ENCODE data around the gene GCDH.
"Not testable (repeated sequence)": the region's sequence is repeated elsewhere in the genome, so short reads cannot be mapped to it uniquely, and the experiment has no call there.

GCDH gene

DNA sequence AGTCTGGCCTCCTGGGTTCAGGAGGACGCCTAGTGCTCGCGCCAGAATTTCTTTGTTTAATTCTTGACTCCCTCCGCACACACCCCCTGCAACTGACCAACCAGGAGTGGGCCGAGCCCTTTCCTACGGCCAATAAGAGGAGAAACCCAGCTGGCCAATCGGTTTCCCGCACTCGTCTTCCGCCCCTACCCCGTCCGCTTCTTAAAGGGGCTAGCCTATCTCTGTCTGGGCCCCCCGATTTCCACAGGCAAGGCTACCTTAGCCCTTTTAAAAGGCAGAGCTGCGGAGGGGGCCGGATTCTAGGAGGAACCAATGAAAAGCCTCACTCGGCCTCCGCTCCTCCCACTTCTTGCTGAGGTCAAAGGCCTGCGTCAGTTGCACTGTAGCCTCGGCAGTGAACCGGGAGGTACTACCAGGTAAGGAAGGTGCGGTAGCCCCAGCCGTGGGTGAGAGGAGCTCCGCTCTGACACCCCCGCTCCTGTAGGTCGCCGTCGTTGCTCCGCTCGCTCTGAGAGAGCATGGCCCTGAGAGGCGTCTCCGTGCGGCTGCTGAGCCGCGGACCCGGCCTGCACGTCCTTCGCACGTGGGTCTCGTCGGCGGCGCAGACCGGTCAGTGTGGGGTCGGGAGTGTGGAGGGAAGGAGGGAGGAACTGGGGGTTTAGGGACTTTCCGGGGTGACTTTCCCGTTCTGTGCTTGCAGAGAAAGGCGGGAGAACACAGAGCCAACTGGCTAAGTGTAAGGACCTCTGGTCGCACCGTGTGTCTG lies at the start of gene GCDH:
Gene GCDH, plus strand, starts transcription at position 374 of the 766 bp plus-strand sequence. Its CDS starts 145 bp downstream, at position 519.
- DNase-seq, result peak; percentile 99

DNA sequence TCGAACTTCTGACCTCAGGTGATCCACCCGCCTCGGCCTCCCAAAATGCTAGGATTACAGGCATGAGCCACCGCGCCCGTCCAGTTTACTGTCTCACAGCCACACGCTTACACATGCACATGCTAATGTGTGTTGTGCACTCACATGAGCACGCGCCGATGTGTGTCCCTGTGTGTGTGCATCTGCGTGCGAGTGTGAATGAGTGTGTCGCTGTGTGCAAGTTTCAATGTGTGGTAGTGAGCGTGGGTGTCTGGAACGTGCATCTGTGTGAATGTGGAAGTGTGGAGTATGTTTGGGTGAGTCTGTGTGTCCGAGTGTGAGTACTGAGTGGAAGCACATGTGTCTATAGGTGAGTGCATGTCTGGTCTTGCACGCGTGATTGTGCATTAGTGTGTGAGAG lies 48.4 kb upstream of the GCDH start:
- no peak for DNase-seq

DNA sequence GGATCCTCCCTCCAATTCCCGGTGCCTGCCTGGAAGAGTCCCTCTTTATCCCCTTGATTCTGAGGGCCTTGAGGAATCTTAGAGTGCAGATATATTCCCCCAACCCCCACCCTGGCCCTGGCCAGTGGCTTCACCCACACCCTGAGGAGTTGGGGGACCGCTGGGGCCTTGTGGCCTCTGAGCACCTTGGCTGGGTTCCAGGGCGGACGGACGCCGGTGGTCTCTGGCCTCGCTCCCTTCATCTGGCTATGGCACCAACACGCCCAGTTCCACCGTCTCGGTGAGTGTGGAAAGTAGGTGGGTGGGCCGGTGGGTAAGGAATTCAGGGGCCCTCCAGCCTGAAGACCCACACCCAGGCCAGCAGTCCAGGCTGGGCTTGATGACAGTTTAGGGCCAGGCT lies 47.6 kb upstream of the GCDH start:
- DNase-seq, result no peak

DNA sequence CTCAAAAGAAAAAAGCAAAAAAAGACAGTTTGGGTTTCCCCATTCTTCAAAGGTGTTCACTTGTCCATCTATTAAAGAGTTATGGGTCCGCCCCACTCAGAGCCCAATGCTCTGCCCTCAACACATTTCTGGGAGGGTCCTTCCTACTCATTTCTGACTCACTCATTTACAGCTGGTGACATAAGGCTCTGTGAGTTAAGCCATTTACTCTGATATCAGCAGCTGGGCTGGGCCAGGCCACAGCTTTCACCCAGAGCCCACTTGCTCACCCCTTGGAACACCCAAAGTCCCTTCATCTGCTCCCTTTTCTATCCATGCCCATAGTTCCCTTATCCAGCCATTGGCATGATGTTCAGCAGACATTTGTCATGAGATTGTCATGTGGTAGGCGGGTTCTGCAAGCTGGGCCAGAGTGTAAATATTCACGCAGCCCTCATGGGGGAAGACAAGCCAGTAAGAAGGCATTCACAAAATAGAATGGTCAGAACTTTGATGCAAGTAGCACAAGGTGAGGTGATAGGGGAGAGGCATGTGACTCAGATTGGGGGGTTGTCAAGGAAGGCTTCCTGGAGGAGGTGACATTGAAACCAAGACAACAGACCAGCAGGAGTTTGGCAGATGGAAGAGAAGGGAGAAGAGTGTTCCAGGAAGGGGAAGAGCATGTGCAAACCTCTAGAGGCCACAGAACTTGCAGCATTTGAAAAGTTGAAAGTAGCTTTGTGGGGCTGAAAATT lies 46.8 kb upstream of the GCDH start:
- DNase-seq, result no peak

DNA sequence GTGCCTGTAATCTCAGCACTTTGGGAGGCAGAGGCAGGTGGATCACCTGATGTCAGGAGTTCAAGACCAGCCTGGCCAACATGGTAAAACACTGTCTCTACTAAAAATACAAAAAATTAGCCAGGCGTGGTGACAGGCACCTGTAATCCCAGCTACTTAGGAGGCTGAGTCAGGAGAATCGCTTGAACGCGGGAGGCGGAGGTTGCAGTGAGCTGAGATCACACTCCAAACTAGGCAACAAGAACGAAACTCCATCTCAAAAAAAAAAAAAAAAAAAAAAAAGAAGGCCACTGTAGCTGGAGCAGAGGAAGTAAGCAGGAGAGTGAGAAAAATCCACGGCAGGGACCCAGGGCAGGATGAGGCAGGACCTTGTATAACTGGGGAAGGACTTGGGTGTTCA lies 44.3 kb upstream of the GCDH start:
- not testable (repeated sequence) for DNase-seq

DNA sequence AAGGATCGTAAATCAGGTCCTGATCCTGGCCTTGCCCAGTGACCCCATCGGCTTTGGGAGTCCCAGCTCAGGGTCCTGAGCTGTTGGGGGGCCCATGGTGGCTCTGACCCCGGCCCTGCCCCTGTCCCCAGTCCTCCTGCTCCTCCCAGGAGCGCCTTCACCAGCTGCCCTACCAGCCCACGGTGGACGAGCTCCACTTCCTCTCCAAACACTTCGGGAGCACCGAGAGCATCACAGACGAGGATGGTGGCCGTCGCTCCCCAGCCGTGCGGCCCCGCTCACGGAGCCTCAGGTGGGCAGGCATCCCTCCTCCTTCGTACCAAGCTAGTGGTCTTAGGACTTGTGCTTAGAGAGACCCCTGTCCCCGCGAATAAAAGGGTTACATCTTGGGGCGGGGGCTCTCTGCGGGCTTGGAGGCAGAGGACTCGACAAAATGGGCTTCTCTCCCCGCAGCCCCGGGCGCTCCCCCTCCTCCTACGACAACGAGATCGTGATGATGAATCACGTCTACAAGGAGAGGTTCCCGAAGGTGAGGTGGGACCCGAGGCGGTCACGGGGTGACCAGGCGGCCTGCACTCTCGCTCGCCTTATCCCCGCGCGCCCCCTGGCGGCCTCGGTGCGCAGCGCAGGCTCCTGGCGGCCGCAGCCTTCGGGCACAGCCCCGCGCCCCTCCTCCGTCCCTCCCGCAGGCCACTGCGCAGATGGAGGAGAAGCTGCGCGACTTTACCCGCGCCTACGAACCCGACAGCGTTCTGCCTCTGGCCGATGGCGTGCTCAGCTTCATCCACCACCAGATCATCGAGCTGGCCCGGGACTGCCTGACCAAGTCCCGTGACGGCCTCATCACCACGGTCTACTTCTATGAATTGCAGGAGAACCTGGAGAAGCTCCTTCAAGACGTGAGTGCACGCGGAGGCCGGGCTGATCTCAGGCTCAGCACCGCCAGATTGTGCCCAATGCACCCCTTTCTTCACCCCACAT lies 43.5 kb upstream of the GCDH start:
- peak; percentile 15 for DNase-seq

DNA sequence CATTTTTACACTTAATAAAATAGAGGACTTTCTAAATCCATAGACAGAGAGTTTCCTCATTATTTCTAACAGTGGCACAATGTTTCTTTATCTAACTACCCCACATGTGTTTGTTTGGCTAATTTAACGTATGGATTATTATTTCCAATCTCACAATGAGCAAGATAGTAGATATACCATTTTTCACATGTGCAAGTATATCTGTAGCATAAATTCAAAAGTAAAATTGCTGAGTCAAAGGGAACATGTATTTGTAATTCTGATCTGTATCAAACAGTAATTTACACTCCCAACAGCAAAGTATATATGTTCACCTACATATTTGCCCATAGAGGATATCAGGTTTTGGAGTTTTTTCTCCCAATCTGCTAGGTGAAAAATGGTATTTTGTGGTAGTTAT lies 34.3 kb upstream of the GCDH start:
- DNase-seq, result no peak

DNA sequence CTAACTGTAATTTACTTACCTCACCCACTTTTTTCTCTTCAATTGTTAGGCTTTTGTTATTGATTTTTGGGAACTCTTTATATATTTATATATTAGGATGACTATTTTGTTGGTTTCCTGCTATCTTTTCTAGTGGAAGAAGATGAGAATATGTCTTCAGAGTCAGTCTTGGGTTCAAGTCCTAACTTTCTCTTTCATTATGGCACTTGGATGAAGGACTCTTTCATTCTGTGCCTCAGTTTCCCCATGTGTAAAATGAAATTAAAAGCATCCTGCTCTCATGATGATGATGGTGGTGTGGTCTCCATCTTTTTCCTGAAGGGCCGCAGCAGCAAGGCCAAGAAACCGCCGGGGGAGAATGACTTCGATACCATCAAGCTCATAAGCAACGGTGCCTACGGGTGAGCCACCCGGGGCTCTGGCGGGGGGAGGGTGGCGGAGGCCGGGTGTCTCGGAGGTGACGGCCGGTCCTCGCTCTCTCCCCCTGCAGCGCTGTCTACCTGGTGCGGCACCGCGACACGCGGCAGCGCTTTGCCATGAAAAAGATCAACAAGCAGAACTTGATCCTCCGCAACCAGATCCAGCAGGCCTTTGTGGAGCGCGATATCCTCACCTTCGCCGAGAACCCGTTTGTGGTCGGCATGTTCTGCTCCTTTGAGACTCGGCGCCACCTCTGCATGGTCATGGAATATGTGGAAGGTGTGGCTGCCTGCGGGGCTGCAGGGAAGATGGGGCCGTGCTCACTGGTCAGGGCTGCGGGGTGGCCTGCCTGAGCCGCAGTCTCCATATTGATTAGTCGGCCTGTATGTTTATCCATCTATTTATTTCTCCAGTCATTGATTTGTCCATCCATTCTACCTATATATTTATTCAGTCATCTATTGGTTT lies 32.7 kb upstream of the GCDH start:
- no peak for DNase-seq

DNA sequence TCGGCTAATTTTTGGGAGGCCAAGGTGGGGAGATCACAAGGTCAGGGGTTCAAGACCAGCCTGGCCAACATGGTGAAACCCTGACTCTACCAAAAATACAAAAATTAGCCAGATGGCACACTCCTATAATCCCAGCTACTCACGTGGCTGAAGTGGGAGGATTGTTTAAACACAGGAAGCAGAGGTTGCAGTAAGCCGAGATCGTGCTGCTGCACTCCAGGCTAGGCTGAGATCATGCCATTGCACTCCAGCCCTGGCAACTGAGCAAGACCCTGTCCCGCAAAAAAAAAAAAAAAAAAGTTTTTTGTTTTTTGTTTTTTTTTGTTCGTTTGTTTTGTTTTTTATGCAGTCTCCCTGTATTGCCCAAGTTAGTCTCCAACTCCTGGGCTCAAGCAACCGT lies 31.4 kb upstream of the GCDH start:
- peak; percentile 47 for DNase-seq

DNA sequence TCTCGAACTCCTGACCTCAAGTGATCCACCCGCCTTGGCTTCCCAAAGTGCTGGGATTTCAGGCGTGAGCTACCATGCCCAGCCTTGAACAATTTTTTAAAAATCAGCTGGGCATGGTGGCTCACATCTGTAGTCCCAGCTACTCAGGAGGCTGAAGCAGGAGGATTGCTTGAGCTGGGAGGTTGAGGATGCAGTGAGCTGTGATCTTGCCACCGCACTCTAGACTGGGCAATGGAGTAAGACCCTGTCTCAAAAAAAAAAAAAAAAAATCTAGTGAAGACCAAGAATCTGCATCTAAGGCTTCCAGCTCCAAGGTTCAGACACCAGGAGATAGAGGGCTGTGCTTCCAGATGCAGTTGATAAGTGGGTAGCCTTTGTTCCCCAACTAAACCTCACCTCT lies 26.8 kb upstream of the GCDH start:
- no peak for DNase-seq

DNA sequence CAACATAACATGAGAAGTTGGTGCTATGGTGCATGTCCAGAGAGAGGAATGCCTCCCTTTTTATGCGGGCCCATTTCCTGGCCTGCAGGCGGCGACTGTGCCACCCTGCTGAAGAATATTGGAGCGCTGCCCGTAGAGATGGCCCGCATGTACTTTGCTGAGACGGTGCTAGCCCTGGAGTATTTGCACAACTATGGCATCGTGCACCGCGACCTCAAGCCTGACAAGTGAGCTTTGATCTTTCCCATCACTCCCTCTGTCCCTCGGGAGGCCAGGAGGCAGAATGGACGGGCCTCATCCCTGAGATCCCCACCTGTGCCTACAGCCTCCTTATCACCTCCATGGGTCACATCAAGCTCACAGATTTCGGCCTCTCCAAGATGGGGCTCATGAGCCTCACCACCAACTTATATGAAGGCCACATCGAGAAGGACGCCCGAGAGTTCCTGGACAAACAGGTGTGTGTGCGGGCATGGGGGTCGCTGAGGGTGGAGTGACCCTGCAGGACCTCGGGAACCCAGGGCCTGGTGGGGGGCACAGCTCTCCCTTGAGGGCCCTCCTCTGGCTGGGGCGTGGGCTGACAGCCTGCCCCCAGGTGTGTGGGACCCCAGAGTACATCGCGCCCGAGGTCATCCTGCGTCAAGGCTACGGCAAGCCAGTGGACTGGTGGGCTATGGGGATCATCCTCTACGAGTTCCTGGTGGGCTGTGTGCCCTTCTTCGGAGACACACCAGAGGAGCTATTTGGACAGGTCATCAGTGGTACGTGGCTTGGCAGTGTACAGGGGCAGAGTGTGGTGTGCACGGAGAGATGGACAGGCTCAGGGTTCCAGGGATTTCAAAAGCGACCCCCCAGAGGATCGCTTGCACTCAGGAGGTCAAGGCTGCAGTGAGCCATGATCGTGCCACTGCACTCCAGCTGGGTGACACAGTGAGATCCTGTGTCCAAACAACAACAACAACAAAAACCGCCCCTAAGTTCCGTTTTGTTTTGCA lies 25.9 kb upstream of the GCDH start:
- no peak for DNase-seq

DNA sequence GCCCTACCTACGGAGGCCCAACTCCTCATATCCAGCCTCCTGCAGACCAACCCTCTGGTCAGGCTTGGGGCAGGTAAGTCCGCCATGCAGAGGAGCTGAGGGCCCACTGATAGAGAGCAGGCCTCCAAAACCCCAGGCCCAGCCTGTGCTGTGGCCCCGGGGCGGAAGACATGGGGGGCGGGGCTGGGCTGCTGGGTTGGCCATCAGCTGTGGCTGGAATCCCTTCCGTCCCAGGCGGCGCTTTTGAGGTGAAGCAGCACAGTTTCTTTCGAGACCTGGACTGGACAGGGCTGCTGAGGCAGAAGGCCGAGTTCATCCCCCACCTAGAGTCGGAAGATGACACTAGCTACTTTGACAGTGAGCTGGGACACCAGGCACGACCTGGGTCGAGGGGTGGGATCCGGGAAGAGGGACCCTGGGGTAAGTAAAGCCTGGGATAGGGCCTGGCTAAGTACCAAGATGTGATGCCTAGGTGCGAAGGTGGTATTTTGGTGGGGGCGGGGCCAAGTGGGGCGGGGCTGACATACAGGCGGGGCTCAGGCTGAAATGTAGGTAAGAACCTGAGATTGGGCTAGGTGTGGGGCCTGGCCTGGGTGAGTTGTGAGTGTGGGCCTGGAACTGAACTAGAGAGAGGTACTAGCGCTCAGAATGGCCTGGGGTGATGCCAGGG lies 25.1 kb upstream of the GCDH start:
- DNase-seq, result no peak

DNA sequence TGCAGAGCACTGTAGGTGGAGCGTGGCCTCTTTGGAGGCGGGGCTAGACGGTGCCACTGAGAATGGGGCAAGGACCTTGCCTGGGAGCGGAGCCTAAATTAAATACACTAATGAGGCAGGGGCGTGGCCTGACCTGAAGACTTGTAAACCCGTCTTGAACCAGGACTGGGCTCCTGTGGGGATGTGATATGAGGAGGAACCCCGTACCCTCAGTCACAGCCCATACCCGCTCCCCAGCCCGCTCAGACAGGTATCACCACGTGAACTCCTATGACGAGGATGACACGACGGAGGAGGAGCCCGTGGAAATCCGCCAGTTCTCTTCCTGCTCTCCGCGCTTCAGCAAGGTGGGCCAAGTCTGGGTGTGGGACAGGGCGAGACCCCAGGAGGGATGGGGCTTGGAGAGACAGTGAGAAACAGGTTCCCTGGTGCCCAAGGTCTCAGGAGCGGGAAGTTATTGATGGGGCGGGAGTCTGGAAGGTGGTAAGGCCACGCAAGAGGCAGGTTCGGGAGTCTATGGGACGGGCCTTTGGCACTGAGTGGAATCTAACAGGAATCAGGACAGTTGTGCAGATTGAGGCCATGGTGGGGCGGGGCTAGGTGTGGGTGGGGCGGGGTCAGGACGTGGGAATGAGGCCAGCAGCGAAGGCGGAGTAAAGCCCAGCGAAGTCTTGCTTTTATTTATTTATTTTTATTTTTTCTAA lies 24.4 kb upstream of the GCDH start:
- no peak for DNase-seq

DNA sequence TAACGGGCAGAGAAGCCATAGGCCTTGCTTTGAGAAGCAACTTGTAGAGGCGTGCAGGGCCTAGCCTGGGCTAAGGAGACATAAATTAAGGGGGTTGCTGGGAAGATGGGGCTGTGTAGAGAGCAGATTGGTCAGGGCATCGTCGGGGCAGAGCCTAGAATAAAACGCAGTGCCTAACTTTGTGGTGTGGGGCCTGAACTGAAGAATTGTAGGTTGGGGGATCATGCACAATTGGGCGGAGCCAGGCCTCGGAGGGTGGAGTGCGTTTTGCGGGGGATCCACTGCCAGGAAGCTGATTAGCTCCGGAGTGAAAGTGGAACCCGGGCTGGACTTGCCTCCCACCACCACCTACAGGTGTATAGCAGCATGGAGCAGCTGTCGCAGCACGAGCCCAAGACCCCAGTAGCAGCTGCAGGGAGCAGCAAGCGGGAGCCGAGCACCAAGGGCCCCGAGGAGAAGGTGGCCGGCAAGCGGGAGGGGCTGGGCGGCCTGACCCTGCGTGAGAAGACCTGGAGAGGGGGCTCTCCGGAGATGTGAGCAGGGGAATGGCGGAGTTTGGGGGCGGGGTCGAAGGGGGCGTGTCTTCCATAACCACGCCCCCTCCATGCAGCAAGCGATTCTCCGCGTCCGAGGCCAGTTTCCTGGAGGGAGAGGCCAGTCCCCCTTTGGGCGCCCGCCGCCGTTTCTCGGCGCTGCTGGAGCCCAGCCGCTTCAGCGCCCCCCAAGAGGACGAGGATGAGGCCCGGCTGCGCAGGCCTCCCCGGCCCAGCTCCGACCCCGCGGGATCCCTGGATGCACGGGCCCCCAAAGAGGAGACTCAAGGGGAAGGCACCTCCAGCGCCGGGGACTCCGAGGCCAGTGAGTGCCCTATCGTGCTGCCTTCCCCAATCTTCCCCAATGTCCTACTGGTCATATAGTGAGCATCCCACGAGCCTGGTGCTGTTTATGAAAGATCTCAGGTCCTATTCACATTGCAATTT lies 23.6 kb upstream of the GCDH start:
- DNase-seq, result no peak

DNA sequence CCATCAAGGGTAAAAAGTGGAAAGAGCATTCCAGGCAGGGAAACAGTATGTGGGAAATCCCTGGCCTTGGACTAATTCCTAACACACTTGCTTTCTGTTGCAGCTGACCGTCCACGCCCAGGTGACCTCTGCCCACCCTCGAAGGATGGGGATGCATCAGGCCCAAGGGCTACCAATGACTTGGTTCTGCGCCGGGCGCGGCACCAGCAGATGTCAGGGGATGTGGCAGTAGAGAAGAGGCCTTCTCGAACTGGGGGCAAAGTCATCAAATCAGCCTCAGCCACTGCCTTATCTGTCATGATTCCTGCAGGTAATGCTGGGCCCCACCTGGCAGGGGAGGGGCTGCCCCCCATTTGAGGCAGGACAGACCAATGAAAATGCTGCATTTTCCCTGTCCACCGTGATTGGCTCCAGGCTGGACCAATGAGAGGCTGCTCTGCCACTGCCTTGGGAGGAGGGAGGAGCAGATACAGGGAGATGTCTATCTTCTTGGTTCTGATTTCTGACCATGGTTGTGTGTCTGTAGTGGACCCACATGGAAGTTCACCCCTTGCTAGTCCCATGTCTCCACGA lies 22.3 kb upstream of the GCDH start:
- DNase-seq, result no peak

DNA sequence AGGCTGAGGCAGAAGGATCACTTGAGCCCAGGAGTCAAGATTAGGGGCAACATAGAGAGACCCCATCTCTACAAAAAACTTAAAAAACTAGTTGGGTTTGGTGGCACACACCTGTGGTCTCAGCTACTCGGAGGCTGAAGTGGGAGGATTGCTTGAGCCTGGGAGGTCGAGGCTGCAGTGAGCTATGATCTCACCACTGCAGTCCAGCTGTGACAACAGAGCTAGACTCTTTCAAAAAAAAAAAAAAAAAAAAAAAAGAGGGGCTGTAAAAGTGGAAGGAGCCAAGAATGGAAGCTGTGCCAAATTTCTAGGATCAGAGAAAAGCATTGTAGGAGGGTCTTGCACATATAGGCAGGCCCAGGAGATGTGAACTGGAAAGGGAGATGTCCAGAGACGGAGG lies 19.3 kb upstream of the GCDH start:
- no peak for DNase-seq

DNA sequence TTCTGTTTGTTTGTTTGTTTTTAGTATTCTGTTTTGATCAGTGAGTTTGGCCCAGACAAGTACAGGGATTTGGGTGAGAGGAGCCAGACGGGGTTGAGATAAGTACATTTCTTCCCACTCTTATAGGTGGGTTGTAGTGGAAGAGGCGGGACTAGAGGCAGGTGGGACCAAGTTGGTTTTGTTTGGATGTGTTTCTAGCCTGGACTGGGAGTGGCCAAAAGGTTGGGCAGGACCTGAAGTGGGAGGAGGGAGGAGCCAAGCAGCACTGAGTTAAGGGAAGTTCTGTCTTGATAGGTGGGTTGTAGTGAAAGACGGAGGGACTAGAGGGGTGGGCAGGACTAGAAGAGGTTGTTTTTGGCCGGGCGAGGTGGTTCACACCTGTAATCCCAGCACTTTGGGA lies 18.7 kb upstream of the GCDH start:
- no peak for DNase-seq
